ENCODE measurements around the gene R3HDML. TPM values are rescaled to one million over a fixed set of nuclear protein-coding genes. Genes with fewer than 3 reads are reported as not detected.

The R3HDML gene
- polyA plus RNA-seq, 3 donors: not detected

- H3K4me1 Mint-ChIP-seq: no peaks in the 10 kb centered on the region
- H3K4me3 Mint-ChIP-seq: no peak overlapping the region
- H3K27ac Mint-ChIP-seq: no peak overlapping the region
- peaks cover 0 to 3% of the 10 kb centered on the region in 2 donors for H3K36me3 Mint-ChIP-seq
- Histone ChIP-seq H3K27ac (ENCODE audit: low read depth in 1 of 2, low read length in 2 of 2) (no peak overlapping the region), H3K79me2 (ENCODE audit: insufficient read depth, low read length) (no peaks in the 10 kb centered on the region), H3K9me3 (replicated peaks in 1 of 2; ENCODE audit: control insufficient read depth in 1 of 2, insufficient read depth in 1 of 2, low read length in 2 of 2) (no peaks in the 10 kb centered on the region), H3K4me2 (replicated peaks; ENCODE audit: extremely low read depth, low read length, poor library complexity, severe bottlenecking) (no peak overlapping the region), H2AFZ (ENCODE audit: insufficient read depth, low read depth, low read length, poor library complexity, severe bottlenecking) (no peak overlapping the region), H3K36me3 (replicated peaks in 1 of 2; ENCODE audit: control insufficient read depth in 1 of 2, insufficient read depth in 2 of 2, low read length in 2 of 2) (no peaks in the 10 kb centered on the region), H3K27me3 (ENCODE audit: control insufficient read depth in 2 of 2, insufficient read depth in 2 of 2, low read length in 2 of 2) (no peaks in the 10 kb centered on the region), H3K9ac (ENCODE audit: insufficient read depth, low read length, poor library complexity, severe bottlenecking) (no peak overlapping the region), H4K20me1 (ENCODE audit: insufficient read depth, low read length) (no peaks in the 10 kb centered on the region), H3K4me3 (replicated peaks in 1 of 3; ENCODE audit: low read depth in 2 of 3, low read length in 3 of 3) (no peak overlapping the region), H3K4me1 (ENCODE audit: control insufficient read depth in 1 of 2, insufficient read depth in 2 of 2, low read length in 2 of 2) (no peaks in the 10 kb centered on the region)
- WGBS (ENCODE audit: insufficient coverage): no CpG with 5 or more reads among the region's 3 CpGs
- TF ChIP-seq CTCF (IDR thresholded peaks at IDR 0.05): no peak
- H3K9me3 Mint-ChIP-seq: peaks cover 0 to 3% (median 0%) of the 10 kb centered on the region in 7 donors
- DNase-seq: no peak
- intact Hi-C loops (cut with micrococcal nuclease): no loop called here
- peaks cover 0 to 1% (median 0%) of the 10 kb centered on the region in 3 donors for H3K27me3 Mint-ChIP-seq (ENCODE audit: low read depth in 3 of 3)
These were observed 48.6 kb upstream of the R3HDML start for GRCh38 chr20:44288252-44288651.

- peaks cover 0 to 2% (median 0%) of the 10 kb centered on the region in 3 donors for H3K27me3 Mint-ChIP-seq (ENCODE audit: low read depth in 3 of 3)
These were observed 45.1 kb upstream of the R3HDML start for GRCh38 chr20:44291754-44292153.

More at GRCh38 chr20:44291754-44292153, 45.1 kb upstream of the R3HDML start:
- Histone ChIP-seq H3K4me3 (replicated peaks in 1 of 3; ENCODE audit: low read depth in 2 of 3, low read length in 3 of 3) (no peak overlapping the region), H3K27ac (ENCODE audit: low read depth in 1 of 2, low read length in 2 of 2) (no peak overlapping the region), H3K4me2 (replicated peaks; ENCODE audit: extremely low read depth, low read length, poor library complexity, severe bottlenecking) (no peak overlapping the region), H3K4me1 (ENCODE audit: control insufficient read depth in 1 of 2, insufficient read depth in 2 of 2, low read length in 2 of 2) (no peaks in the 10 kb centered on the region), H3K79me2 (ENCODE audit: insufficient read depth, low read length) (no peaks in the 10 kb centered on the region), H2AFZ (ENCODE audit: insufficient read depth, low read depth, low read length, poor library complexity, severe bottlenecking) (no peak overlapping the region), H3K9ac (ENCODE audit: insufficient read depth, low read length, poor library complexity, severe bottlenecking) (no peak overlapping the region), H3K9me3 (replicated peaks in 1 of 2; ENCODE audit: control insufficient read depth in 1 of 2, insufficient read depth in 1 of 2, low read length in 2 of 2) (no peaks in the 10 kb centered on the region), H4K20me1 (ENCODE audit: insufficient read depth, low read length) (no peaks in the 10 kb centered on the region), H3K27me3 (ENCODE audit: control insufficient read depth in 2 of 2, insufficient read depth in 2 of 2, low read length in 2 of 2) (no peaks in the 10 kb centered on the region), H3K36me3 (replicated peaks in 1 of 2; ENCODE audit: control insufficient read depth in 1 of 2, insufficient read depth in 2 of 2, low read length in 2 of 2) (no peaks in the 10 kb centered on the region)
- Mint-ChIP-seq H3K9me3 (peaks cover 0 to 3% (median 0%) of the 10 kb centered on the region in 7 donors), H3K4me3 (no peak overlapping the region), H3K36me3 (peaks cover 0 to 3% of the 10 kb centered on the region in 2 donors), H3K4me1 (no peaks in the 10 kb centered on the region), H3K27ac (no peak overlapping the region)
- no CpG with 5 or more reads among the region's 7 CpGs for WGBS (ENCODE audit: insufficient coverage)
- TF ChIP-seq CTCF (IDR thresholded peaks at IDR 0.05): no peak
- intact Hi-C loops (cut with micrococcal nuclease): no loop called here
- DNase-seq: no peak
